BJ (cell line): Measurements from ENCODE around the gene STK31. TPM values are rescaled to one million over a fixed set of nuclear protein-coding genes. Genes with fewer than 3 reads are reported as not detected.
"Not testable (repeated sequence)": the region's sequence is repeated elsewhere in the genome, so short reads cannot be mapped to it uniquely, and the experiment has no call there.

ENCODE experiments used
- CTCF ChIA-PET: fragments of 350-600 bp; formaldehyde crosslinking; extraction: SDS; loops from one replicate; lab custom pipeline; 2021; ENCODE audit warnings: antibody characterized with exemption, inconsistent platforms; lab: Yijun Ruan, JAX
- POLR2A ChIA-PET: fragments of 300-600 bp; sonication (Branson Sonifier 250); formaldehyde crosslinking; extraction: SDS; loops from one replicate; lab custom pipeline; 2021; ENCODE audit warnings: antibody characterized with exemption; lab: Charles Lee
- DNase-seq: peaks from one replicate; pipeline ENCODE4 v3.0.0-alpha.2; 2011; ENCODE audit warnings: low read depth
- H3K27me3 ChIP-seq: 2 replicates; pipeline ENCODE4 v1.6.0; 2011; ENCODE audit warnings: low read length; ENCODE audit not compliant: control insufficient read depth, insufficient read depth
- H3K36me3 ChIP-seq: 2 replicates; pipeline ENCODE4 v1.5.1; 2011; ENCODE audit warnings: low read length; ENCODE audit not compliant: control insufficient read depth, insufficient read depth
- H3K4me3 ChIP-seq: 2 replicates; pipeline ENCODE4 v1.5.1; 2011; ENCODE audit warnings: low read depth, mild to moderate bottlenecking, control low read depth, low read length
- CTCF ChIP-seq: IDR thresholded peaks from 2 replicates; pipeline ENCODE4 v1.5.1; 2011; ENCODE audit warnings: low read depth, mild to moderate bottlenecking, control low read depth, inconsistent platforms, low read length, moderate library complexity; ENCODE audit not compliant: insufficient read depth
- polyA plus RNA-seq: library from polyadenylated mRNA; depleted of rRNA; stranded (reverse); fragments of >200 nt; gene quantifications from 2 replicates; pipeline ENCODE4 v1.2.3, GENCODE V29; 2011

Gene STK31
- polyA plus RNA-seq, 1 experiment, result not detected

GRCh38 chr7:23715099-23715498 is 5.1 kb downstream of the STK31 start:
- Histone ChIP-seq H3K4me3 (no peak overlapping the region), H3K27me3 (no peaks in the 10 kb centered on the region), H3K36me3 (no peaks in the 10 kb centered on the region)
- no peak for DNase-seq
- POLR2A ChIA-PET, result no interaction called here
- no peak for TF ChIP-seq CTCF
- CTCF ChIA-PET, result interaction anchor here (9.9 kb wide), 1 partner anchor 143 kb away, joined by 130 read pairs; no protein-coding TSS in a partner anchor

GRCh38 chr7:23717788-23718187 is 7.8 kb downstream of the STK31 start:
- DNase-seq, result no peak
- Histone ChIP-seq H3K27me3 (no peaks in the 10 kb centered on the region), H3K4me3 (no peak overlapping the region), H3K36me3 (no peaks in the 10 kb centered on the region)
- POLR2A ChIA-PET, result no interaction called here
- no peak for TF ChIP-seq CTCF
- CTCF ChIA-PET, result interaction anchor here (0.7 kb wide), 1 partner anchor 171 kb away, joined by 3 read pairs; no protein-coding TSS in a partner anchor

- no peaks in the 10 kb centered on the region for H3K36me3 ChIP-seq
- ChIA-PET CTCF (interaction anchor here (1.0 kb wide), 1 partner anchor 25 kb away, joined by 3 read pairs; no protein-coding TSS in a partner anchor), POLR2A (no interaction called here)
- H3K27me3 ChIP-seq, result no peaks in the 10 kb centered on the region
- H3K4me3 ChIP-seq, result no peak overlapping the region
- no peak for TF ChIP-seq CTCF
- DNase-seq, result no peak
Measured at GRCh38 chr7:23721456-23721855, 11.4 kb downstream of the STK31 start.

GRCh38 chr7:23722587-23723216 is 12.7 kb downstream of the STK31 start:
- DNase-seq, H3K27me3 ChIP-seq, H3K36me3 ChIP-seq, POLR2A ChIA-PET, H3K4me3 ChIP-seq: not testable (repeated sequence)
- CTCF ChIA-PET, result interaction anchor here (1.1 kb wide), 1 partner anchor 152 kb away, joined by 3 read pairs; no protein-coding TSS in a partner anchor

- CTCF ChIA-PET, result interaction anchor here (1.1 to 1.6 kb wide), 2 partner anchors 13 to 153 kb away, joined by 3 to 4 read pairs; no protein-coding TSS in a partner anchor
- H3K36me3 ChIP-seq, H3K4me3 ChIP-seq, POLR2A ChIA-PET, DNase-seq, H3K27me3 ChIP-seq: not testable (repeated sequence)
Measured at GRCh38 chr7:23724113-23724512, 14.1 kb downstream of the STK31 start.

- no peaks in the 10 kb centered on the region for H3K36me3 ChIP-seq
- CTCF ChIA-PET, result no interaction called here
- no peak for DNase-seq
- no peak for TF ChIP-seq CTCF
- H3K27me3 ChIP-seq, result no peaks in the 10 kb centered on the region; the same call in 1 of the 2 replicates
- H3K4me3 ChIP-seq, result no peak overlapping the region
- POLR2A ChIA-PET, result no interaction called here
Measured at GRCh38 chr7:23742051-23742450, 32.0 kb downstream of the STK31 start.
